ENCODE measurements around the gene SERGEF.

- TF ChIP-seq, protein P1, sequence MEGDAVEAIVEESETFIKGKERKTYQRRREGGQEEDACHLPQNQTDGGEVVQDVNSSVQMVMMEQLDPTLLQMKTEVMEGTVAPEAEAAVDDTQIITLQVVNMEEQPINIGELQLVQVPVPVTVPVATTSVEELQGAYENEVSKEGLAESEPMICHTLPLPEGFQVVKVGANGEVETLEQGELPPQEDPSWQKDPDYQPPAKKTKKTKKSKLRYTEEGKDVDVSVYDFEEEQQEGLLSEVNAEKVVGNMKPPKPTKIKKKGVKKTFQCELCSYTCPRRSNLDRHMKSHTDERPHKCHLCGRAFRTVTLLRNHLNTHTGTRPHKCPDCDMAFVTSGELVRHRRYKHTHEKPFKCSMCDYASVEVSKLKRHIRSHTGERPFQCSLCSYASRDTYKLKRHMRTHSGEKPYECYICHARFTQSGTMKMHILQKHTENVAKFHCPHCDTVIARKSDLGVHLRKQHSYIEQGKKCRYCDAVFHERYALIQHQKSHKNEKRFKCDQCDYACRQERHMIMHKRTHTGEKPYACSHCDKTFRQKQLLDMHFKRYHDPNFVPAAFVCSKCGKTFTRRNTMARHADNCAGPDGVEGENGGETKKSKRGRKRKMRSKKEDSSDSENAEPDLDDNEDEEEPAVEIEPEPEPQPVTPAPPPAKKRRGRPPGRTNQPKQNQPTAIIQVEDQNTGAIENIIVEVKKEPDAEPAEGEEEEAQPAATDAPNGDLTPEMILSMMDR (conservative IDR thresholded peaks at IDR 0.05 in 1 of 2, IDR thresholded peaks at IDR 0.05 in 1 of 2; ENCODE audit: extremely low read depth in 1 of 2, insufficient read depth in 1 of 2, low read depth in 1 of 2, low read length in 2 of 2) = no peak
- TF ChIP-seq EZH2 (IDR thresholded peaks at IDR 0.05; ENCODE audit: borderline replicate concordance, low read length) = no peak
Observed at GRCh38 chr11:17898071-17898470, 114.8 kb downstream of the SERGEF start.

Measured in mammary epithelial cell (primary cell).